Bronchial epithelial cell (primary cell): ENCODE data around the gene RSBN1L. TPM values are rescaled to one million over a fixed set of nuclear protein-coding genes. Genes with fewer than 3 reads are reported as not detected.
"Not testable (repeated sequence)": the region's sequence is repeated elsewhere in the genome, so short reads cannot be mapped to it uniquely, and the experiment has no call there.

Source experiments
- DNase-seq: peaks from one replicate; pipeline ENCODE4 v3.0.0-alpha.2; 2010; ENCODE audit warnings: low read depth
- FAIRE-seq: peaks from 2 replicates; lab custom pipeline; 2011; peaks lifted over from hg19 to GRCh38; lab: Jason Lieb, UNC
- H3K27me3 ChIP-seq: 2 replicates; pipeline ENCODE4 v1.5.1; 2011; ENCODE audit warnings: low read length; ENCODE audit not compliant: control insufficient read depth, insufficient read depth
- H3K36me3 ChIP-seq: 2 replicates; pipeline ENCODE4 v1.5.1; 2011; ENCODE audit warnings: low read length; ENCODE audit not compliant: control insufficient read depth, insufficient read depth
- H3K4me3 ChIP-seq: 2 replicates; pipeline ENCODE4 v1.5.1; 2011; ENCODE audit warnings: mild to moderate bottlenecking, low read depth, low read length, control low read depth
- total RNA-seq: library from RNA; depleted of rRNA; stranded (reverse); fragments of >200 nt; gene quantifications from 2 replicates; pipeline ENCODE4 v1.2.1, GENCODE V29; 2014
- TF ChIP-seq, protein P1 (sequence below): IDR thresholded peaks from 2 replicates; pipeline ENCODE4 v1.5.1; 2011; ENCODE audit warnings: mild to moderate bottlenecking, moderate library complexity, low read length, control low read depth, inconsistent platforms; ENCODE audit not compliant: insufficient read depth, severe bottlenecking

RSBN1L gene
- total RNA-seq, 1 donor from 2014 or later = 17.9 TPM

DNA sequence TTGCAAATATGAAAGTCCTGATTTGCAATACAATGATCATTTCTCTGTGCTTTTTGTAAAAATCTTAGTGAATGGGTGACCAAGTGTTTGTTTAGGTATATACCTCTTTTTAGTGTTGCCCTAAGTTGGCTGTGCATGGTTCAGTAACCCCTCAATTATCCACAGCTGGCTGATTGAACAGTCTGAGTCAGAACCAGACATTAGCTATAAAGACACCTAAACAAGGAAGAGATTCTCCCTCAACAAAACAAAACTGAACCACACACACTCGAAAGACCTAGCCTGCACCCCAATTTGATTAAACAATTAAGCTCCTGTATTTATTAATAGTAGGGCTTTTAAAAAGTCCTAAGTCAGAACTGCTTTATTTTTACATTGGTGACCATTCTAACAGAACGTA is 2.8 kb downstream of the RSBN1L start:
- no peak for FAIRE-seq
- no peak for DNase-seq
- no peaks in the 10 kb centered on the region for H3K36me3 ChIP-seq
- H3K4me3 ChIP-seq = no peak overlapping the region
- H3K27me3 ChIP-seq = no peaks in the 10 kb centered on the region
- TF ChIP-seq, protein P1, sequence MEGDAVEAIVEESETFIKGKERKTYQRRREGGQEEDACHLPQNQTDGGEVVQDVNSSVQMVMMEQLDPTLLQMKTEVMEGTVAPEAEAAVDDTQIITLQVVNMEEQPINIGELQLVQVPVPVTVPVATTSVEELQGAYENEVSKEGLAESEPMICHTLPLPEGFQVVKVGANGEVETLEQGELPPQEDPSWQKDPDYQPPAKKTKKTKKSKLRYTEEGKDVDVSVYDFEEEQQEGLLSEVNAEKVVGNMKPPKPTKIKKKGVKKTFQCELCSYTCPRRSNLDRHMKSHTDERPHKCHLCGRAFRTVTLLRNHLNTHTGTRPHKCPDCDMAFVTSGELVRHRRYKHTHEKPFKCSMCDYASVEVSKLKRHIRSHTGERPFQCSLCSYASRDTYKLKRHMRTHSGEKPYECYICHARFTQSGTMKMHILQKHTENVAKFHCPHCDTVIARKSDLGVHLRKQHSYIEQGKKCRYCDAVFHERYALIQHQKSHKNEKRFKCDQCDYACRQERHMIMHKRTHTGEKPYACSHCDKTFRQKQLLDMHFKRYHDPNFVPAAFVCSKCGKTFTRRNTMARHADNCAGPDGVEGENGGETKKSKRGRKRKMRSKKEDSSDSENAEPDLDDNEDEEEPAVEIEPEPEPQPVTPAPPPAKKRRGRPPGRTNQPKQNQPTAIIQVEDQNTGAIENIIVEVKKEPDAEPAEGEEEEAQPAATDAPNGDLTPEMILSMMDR = no peak

GRCh38 chr7:77702513-77702912 is 6.3 kb downstream of the RSBN1L start:
- H3K4me3 ChIP-seq = no peak overlapping the region
- TF ChIP-seq, protein P1 = no peak
- no peaks in the 10 kb centered on the region for H3K27me3 ChIP-seq
- no peaks in the 10 kb centered on the region for H3K36me3 ChIP-seq
- FAIRE-seq = no peak
- no peak for DNase-seq

DNA sequence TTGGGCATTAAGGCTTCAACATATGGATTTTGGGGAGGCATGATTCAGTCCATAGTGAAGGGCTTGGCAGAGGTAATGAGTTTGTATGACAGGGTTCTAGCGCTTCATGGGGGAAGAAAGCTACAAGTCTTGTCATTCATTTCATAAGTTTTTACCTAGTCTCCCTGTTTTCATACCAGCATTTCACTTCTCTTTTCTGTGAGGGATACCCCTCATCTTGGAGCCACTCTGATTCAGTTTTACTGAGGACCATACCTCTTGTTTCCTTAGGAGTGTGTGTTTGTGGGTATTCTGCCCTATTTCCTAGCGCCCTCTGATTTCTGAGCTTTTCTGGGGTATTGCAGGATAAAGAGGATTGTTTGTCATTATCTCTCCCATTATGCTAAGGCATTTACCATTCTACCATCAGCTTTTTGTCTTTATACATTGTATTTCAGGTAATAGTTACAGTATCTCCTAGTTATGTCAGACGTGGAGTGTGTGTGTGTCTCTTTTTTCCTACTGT is 6.8 kb downstream of the RSBN1L start:
- Histone ChIP-seq H3K4me3 (no peak overlapping the region), H3K27me3 (no peaks in the 10 kb centered on the region), H3K36me3 (no peaks in the 10 kb centered on the region)
- DNase-seq = no peak
- no peak for FAIRE-seq
- TF ChIP-seq, protein P1 = no peak

DNA sequence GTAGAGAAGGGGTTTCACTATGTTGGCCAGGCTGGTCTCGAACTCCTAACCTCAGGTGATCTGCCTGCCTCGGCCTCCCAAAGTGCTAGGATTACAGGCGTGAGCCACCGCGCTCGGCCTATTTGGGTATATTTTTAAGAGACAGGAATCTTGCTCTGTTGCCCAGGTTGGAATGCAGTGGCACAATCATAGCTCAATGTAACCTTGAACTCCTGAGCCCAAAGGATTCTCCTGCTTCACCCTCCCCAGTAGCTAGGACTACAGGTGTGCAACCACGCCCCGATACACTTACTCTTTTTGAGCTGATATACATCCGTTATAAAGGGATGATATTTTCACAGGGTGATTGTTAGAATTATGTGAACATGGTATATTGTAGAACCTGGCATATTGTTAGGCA is 7.4 kb downstream of the RSBN1L start:
- H3K36me3 ChIP-seq, FAIRE-seq, H3K4me3 ChIP-seq: not testable (repeated sequence)

GRCh38 chr7:77707504-77707992 is 11.3 kb downstream of the RSBN1L start:
- TF ChIP-seq, protein P1 = no peak
- FAIRE-seq = no peak
- no peaks in the 10 kb centered on the region for H3K36me3 ChIP-seq
- H3K27me3 ChIP-seq = no peaks in the 10 kb centered on the region
- H3K4me3 ChIP-seq = no peak overlapping the region
- no peak for DNase-seq

More for the DNA sequence above, 7.4 kb downstream of the RSBN1L start:
- DNase-seq, H3K27me3 ChIP-seq: not testable (repeated sequence)

- no peaks in the 10 kb centered on the region for H3K27me3 ChIP-seq
- no peak for FAIRE-seq
- no peak overlapping the region for H3K4me3 ChIP-seq
- DNase-seq = no peak
- no peaks in the 10 kb centered on the region for H3K36me3 ChIP-seq
- TF ChIP-seq, protein P1 = no peak
Observed at GRCh38 chr7:77710067-77710466, 13.8 kb downstream of the RSBN1L start.
